Activated CD8-positive, alpha-beta memory T cell treated with anti-CD3 and anti-CD28 coated beads, Interleukin-2, amount 50 U/mL, for 24 hours (primary cell): Measurements from ENCODE around the gene TCEANC.

Experiments used
- DNase-seq: peaks from one replicate; pipeline ENCODE4 v3.0.0-alpha.2; 2020; ENCODE audit errors: extremely low read depth

The TCEANC gene

GRCh38 chrX:13691841-13692371 lies 39.0 kb downstream of the TCEANC start:
- DNase-seq: no peak

GRCh38 chrX:13692771-13693231 lies 39.9 kb downstream of the TCEANC start:
- no peak for DNase-seq

- no peak for DNase-seq
These were observed 40.5 kb downstream of the TCEANC start for GRCh38 chrX:13693341-13693961.

DNA sequence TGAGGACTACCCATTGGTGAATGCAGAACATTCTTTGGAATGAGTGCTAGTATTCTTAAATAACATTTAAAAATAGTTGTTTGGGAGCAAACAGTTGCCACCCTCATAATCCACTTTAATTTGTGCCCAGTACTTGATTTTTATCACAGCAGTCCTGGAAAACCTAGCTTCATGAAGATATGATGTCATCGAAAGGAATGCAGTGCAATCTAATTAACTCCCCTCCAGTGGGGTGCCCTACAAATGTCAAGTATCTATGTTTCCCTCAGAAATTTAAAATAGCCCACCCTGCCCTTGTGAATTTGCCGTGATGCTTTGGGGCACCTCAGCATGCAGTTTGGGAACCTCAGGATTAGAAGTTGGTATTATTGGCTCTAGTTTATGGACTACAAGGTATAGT lies 41.4 kb downstream of the TCEANC start:
- DNase-seq: no peak

GRCh38 chrX:13694983-13695382 lies 42.0 kb downstream of the TCEANC start:
- DNase-seq: no peak

DNA sequence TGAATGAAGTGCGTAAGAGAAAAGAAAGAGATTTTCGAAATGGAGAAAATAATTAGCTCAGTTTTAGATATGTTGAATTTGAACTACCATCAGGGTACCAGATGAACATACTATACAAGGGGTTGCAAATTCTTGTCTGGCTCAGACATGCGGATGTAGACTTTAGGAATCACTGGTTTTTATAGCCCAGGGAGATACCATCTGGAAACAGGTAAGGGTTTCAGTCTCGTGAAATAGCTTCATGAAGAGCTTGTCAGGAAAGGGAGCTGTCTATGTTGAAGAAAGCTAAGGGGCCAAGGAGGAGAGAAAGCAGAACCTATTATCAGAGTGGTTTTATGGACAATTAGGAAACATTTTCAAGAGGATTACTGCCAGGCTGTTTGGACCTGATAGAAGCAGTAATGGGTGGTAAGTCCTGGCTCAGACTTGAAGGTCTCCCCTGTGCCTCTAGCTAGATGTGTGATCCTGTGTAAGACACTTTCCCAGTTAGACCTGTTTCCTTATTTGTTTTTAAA lies 42.7 kb downstream of the TCEANC start:
- no peak for DNase-seq

GRCh38 chrX:13697455-13697854 lies 44.5 kb downstream of the TCEANC start:
- DNase-seq: no peak

DNA sequence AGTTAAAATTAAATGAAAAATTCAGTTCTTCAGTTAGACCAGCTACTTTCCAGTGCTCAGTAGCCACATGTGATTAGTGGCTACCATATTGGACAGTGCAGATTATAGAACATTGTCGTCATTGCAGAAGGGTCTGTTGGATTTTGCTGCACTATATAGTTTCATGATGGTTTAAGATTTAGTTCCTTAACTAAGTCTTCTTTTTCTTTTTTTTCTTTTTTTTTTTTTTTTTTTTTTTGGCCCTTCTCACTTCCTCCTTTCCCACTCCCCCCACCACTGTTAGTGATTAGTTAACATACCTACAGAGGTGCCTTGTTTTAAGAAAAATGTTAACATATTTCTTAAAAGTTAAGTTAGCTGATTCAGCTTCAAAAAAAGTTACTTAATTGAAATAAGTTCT lies 45.0 kb downstream of the TCEANC start:
- no peak for DNase-seq

DNA sequence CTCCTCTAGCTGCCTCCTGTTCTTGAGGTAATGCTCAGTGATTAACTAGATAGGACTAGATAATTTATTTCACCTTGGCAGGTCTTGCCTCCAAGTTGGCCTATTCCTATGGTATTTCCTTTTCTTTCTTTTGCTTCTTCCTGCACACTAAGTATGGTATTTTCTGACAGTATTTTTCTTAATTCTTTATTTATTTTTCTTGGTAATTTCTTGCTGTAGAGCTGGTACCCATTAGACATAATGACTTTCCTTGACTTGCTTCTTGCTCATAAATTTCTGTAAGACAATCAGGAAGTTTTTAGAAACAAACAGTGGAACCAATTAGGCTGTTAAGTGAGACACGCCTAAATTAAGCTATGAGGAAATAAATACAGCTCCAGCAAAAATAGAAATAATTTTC lies 45.5 kb downstream of the TCEANC start:
- no peak for DNase-seq

DNA sequence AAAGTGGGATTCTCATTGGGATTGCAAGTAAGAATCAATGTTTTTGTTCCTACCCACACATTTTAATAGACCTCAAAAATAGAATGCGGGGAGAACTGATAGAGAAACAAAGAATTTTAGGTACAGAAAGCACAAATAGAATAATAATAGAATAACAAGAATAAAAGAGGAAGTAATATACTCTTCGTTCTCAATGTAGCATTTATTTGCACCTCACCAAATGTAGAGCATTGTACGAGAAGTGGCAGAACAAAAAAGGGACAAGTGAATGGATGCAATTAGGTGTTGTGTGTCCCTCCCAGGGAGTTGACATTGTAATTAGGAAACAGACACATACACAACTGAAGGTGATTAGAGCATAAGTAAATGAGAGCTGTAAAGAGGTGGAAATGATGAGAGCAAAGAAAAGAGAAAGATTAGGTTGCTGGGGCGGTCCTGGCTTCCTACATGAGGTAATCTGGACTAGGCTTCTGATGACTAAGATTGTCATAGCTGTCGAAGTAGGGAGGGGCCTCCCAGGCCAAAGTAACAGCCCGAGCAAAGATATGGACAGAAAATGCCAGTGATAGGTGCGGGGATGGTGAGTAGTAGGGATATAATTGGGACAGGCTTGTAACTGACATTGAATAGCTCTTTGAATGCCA lies 46.4 kb downstream of the TCEANC start:
- no peak for DNase-seq

DNA sequence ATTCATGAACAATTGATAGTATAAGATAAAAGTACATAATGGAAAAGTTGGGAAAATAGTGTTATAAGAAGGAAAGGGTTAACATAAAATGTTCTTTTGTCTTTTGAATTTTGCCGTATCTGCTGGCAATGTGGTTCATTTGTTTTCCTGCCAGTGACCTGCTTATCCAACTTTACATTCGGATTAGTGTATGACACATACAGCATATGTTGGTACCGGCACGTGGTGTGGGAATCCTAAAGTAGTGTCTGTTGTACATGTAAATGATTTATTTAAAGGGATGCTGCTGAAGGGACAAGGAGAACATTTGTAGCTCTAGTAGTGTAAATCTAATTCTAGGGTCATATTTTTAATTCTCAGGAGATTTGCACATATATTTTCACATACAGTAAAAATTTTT lies 47.4 kb downstream of the TCEANC start:
- DNase-seq: no peak

GRCh38 chrX:13702111-13702789 lies 49.3 kb downstream of the TCEANC start:
- DNase-seq: no peak

DNA sequence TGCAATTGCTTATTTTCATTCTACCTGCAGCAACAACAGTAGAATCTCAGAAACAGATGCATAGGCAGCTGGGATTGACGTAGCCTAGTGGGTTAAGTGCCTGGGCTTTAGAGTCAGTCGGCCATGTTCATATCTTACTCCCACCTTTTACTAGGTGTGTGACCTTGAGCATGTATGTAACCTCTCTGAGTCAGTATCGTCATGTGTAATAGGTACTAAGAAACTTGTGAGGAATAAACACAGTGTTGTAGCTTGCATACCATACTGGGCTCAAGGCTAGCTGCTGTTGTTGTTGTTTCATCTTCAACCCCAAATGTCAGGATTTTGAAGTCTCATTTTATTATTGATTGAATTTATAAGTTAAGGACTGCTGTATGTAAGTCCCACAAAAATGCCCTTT lies 50.2 kb downstream of the TCEANC start:
- DNase-seq: no peak

- DNase-seq: no peak
These were observed 50.6 kb downstream of the TCEANC start for GRCh38 chrX:13703589-13703988.

GRCh38 chrX:13711141-13711540 lies 58.2 kb downstream of the TCEANC start:
- DNase-seq: no peak
